ENCODE results near the gene MVB12B.

Gene MVB12B

DNA sequence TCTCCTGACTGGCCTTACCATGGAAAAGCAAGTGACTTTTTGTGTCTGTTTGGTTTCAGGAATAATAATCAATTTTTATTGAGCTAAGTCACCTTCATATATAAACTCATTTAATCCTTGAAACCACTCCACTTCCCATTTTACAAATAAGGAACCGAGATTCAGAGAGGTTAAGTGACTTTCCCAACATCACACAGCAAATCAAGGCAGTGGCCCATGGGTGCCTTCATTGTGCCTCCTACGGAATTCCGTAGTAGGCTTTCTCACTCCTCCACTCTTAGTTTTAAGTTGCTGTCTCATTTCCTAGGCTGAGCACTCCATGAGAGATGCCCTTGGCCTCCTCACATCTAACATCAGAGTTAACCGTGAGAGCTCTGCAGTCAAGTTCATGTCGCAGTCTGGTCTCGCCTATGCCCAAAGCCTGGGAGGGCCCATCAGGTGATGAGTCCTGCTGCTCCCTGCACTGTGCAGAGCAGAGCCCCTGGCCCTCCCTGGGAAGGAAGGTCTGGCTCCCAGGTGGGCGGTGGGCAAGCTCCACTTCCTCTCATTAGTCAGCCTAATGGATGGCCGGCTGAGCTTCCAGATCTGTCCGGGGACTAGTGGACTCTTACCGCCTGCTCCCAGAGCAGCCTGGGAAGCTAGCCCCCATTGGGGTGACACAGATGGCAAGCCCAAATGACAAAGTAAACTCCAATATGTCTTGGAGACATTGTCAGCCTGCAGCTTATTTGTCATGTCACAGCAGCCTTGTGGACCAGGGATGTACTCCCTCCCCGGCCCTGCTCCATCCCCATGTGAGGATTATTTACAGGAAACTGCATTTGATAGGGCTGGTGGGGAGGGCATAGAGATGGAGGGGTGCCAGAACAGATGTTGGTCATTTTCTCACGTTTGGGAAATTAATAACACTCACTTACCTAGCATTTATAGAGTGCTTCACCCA lies 123.4 kb downstream of the MVB12B start:
- peak in 7 of 42 donors; percentile 5 to 31 (median 18) for DNase-seq
- intact Hi-C loops (cut with DNase I): no loop called here

DNA sequence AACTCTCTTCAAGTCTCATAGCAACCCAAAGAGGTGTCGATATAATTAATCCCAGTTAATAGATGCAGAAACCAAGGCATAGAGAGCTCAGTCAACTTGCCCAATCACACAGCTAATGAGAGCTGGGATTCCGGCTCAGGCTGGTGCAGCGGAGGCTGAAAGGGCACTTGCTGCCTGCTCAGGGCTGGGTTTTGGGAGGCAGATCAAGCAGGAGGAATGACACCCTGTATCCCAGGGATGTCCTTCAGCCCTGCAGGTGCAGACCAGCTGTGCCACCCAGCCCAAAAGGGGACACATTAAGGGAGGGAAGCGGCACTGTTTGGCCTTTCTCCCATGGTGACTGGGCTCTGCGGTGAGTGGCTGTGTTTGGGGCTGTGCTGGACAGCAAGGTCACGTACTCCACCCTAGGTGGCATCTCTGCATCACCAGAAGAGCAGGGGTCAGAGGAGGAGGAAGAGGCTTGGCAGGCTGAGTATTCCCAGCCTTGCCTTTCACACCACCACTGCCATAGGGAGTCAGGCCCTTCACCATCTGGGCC lies 124.1 kb downstream of the MVB12B start:
- intact Hi-C loops (cut with DNase I): no loop called here
- DNase-seq: peak in 9 of 42 donors; percentile 23 to 58 (median 36)

DNA sequence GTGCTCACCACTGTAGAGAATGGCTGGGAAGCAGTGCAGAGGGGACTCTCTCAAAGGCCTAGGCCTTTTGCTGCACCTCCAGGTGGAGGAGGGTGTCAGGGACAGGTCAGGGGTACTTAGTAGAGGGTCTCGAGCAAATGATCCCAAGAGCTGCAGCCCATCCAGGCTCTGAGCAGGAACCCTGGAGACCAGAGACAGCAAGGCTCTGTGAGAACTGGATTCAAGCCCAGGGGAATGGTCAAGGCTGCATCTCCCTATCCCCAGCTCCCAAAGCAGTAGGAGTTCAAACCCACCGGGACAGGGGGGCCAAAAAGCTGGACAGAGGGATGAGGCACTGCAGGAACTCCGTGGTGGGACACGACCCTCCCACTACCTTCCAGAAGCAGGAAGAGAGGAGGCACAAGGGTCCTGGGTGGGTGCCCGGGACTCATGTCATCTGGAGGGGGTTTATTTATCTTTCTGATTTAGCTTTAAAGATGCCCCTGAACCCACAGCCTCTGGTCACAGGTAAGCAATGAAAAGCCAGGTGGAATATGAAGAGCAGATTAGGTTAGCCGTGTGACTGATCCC lies 124.8 kb downstream of the MVB12B start:
- DNase-seq: peak in 11 of 42 donors; percentile 2 to 37 (median 11)
- intact Hi-C loops (cut with DNase I): no loop called here

DNA sequence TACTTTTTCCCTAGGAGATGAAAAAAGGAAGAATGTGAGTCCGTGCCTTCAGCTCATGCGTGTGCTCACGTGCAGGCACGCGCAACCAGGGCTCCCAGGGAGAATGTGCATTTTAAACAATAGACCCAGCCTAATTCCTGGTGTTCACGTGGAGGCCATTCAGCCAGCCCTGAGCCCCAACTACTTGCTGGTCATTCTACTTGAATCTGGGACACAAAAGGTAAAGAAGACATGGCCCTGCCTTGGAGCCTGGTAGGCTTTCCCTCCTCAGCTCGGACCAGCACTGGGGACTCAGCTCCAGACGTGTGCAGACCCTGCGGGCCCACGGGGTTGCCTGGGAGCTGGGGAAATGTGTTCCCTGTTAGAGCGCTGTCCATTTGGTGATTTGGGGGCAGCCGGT lies 125.5 kb downstream of the MVB12B start:
- DNase-seq: peak in 10 of 42 donors; percentile 9 to 42 (median 22)
- intact Hi-C loops (cut with DNase I): no loop called here

DNA sequence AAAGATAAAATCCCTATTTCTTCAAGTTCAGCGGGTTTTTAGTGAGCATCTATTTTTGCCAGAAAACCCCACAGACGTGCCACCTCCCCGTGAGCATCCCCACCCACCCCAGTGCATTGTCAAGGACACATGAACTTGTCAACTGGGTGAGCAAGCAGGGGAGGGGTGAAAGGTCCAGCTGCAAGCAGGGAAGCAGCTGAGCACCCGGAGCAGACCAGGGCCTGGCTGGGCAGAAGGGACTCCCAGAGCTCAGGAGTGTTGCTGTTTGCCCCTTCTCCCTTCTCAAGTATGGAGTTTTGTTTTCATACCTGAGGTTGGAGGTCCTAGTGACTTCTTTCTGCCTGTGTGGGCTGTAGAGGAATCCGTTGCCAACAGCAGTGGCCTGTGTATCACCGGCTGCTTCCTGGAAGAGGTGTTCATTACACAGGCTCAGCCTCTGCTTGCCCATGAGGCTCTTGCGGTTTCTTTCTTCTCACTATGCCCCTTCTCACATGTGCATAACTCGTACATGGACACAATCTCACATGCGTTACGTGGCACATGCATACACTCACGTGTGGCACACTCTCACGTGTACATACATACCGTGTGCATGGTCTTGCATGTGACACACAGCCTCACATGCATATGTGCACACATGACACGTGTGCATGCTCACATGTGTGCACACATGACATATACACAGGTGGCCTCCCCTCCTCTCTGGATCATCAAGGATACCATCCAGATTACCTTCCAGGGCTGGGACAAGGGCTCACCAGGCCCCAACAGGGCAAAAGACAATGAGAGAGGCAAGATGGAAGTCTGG lies 126.7 kb downstream of the MVB12B start:
- intact Hi-C loops (cut with DNase I): no loop called here

DNA sequence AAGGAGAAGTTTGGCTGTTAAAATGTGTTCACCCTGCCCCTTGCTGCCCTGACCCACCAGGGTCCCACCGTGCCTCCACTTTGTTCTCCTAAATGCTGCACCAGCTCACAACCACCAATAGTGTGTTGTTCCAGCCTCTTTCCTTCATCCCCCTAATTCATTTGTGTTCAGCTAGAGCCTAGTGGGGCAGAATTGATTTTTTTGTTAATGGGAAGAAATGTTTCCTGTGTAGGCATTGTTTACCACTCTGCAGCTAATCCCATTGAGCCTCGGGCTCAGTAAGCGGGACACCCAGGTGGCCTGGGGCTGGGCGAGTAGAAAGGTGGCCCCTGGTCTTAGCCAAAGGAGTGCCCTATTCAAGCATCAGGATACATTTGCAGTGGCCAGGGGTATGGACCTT lies 127.6 kb downstream of the MVB12B start:
- DNase-seq: peak in 9 of 42 donors; percentile 5 to 32 (median 23)
- intact Hi-C loops (cut with DNase I): no loop called here

More for the DNA sequence above, 126.7 kb downstream of the MVB12B start:
- DNase-seq: peak in 10 of 42 donors; percentile 7 to 42 (median 18)

DNA sequence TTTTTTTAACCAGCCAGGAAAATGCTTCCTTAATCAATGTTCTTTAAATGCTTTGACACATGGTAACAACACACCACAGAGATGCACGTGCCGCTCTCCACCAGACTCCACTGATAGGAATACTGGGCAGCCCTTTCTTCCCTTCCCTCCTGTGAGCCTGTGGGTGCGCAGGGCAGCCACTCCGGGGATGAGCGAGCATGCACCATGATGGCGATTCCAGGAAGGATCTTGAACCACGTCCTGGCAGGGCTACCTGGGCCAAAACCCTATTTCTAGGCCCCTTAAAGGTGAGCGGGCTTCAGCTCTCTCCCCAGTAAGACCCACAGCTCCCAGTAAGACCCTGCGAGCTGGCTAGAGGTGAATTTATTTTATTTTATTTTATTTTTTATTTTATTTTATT lies 128.2 kb downstream of the MVB12B start:
- intact Hi-C loops (cut with DNase I): no loop called here

DNA sequence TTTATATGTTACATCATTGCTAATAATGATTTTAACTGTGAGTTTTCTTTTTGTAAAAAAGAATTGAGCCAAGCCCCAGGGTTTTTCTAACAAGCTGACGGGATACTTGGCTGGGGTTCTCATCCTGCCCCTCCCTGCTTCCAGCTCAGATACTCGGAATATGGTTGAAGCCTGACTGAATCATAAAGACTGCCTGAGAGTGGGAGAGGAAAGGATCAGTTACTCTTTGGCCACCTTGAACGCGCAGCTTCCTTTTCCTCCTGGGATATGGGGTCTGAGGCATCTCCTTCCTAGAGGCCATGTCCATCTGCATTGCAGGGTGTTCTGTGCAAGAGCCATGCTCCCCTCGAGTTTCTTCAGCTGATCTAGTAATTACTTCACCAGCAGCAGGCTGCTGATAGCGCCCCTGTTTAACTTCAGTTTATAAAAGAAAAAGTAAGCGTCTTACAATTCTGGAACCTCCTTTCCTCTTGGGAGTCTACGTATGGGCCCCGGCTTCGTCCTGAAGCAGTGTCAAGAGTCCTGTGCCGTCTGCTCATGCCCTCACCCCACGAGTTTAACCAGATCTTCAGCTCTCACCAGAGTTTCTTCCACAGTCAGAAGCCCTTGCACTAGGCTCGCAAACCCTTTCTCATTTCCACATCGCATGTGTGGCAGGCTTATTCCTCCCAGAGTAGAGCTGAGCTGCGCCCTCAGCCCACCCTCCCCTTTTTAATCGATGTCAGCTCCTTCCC lies 130.0 kb downstream of the MVB12B start:
- intact Hi-C loops (cut with DNase I): no loop called here
- DNase-seq: peak in 8 of 42 donors; percentile 8 to 39 (median 22)

More for the DNA sequence above, 128.2 kb downstream of the MVB12B start:
- peak in 9 of 42 donors; percentile 1 to 30 (median 10) for DNase-seq

DNA sequence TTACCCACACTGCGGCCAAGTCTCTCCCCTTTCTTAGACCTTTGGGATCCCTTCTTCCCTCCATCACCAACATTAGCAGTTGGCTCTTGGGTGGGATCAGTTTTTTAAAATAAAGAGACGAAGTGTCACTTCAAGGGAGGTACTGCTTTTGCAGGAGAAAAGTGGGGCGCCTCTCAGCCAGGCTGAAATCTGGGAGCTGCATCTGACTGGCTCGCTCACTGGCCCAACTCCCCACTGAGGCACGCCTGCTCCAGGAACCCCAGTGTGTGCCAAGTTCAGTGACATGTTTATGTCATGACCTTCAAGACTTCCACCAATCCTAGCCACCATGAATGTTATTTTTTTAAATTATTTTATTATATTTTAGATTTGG lies 130.5 kb downstream of the MVB12B start:
- DNase-seq: peak in 6 of 42 donors; percentile 7 to 37 (median 28)
- intact Hi-C loops (cut with DNase I): no loop called here

DNA sequence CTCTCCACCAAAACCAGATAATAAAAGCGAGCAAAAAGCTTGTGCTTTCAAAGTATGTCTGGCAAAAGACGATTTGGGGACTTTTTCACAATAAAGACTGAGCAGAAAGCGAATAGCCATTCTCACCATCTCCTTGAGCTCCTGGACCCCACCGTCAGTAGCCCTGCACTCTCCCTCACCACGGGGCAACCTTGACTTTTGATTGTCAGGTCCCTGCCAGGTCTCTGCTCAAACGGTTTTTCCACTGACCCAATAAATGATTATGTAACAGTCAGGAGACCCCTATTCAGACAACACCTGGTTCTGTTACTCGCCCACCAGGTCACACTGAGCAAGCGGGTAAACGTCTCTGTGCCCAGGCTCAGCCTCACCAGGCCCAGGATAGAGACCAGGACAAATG lies 131.3 kb downstream of the MVB12B start:
- DNase-seq: peak in 6 of 42 donors; percentile 3 to 29 (median 14)
- intact Hi-C loops (cut with DNase I): no loop called here

DNA sequence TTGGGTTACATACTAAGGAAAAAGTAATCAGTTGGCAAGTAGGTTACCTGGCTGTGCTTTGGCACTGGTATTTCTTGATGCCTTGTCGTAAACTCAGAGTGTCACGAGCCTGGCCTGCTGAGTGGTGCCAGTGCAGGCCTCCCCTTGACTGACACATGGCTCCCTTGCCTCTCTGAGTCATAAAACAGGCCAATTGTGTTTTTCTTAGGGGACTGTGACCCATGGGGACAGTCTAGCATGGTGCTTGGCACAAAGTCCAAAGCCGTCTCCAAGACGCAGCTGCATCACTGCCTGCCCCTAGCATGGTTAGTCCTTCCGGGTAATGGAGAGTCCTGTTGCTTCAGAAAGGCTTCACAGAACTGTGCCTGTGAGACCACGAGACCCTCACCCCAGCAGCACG lies 132.5 kb downstream of the MVB12B start:
- peak in 27 of 42 donors; percentile 9 to 82 (median 60) for DNase-seq
- intact Hi-C loops (cut with DNase I): no loop called here

DNA sequence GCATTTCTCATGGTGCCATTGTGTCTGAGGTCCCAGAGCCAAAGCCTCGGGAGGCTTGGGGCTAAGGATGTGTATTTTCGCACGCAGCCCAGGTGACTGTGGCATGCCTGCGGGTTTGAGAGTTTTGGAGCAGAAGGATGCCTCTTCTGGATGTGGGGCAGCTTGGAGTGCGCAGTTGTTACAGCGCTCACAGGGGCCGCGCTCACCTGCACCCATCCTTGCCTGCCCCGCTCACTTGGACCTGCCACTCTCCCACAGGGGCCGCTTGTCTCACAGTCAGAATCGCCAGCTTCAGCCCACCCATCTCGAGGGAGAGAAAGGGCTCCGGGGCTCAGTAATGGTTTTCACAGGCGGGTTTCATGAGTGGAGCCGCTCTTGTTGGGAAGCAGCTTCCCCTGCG lies 132.9 kb downstream of the MVB12B start:
- peak in 4 of 42 donors; percentile 9 to 26 (median 15) for DNase-seq
- intact Hi-C loops (cut with DNase I): no loop called here

DNA sequence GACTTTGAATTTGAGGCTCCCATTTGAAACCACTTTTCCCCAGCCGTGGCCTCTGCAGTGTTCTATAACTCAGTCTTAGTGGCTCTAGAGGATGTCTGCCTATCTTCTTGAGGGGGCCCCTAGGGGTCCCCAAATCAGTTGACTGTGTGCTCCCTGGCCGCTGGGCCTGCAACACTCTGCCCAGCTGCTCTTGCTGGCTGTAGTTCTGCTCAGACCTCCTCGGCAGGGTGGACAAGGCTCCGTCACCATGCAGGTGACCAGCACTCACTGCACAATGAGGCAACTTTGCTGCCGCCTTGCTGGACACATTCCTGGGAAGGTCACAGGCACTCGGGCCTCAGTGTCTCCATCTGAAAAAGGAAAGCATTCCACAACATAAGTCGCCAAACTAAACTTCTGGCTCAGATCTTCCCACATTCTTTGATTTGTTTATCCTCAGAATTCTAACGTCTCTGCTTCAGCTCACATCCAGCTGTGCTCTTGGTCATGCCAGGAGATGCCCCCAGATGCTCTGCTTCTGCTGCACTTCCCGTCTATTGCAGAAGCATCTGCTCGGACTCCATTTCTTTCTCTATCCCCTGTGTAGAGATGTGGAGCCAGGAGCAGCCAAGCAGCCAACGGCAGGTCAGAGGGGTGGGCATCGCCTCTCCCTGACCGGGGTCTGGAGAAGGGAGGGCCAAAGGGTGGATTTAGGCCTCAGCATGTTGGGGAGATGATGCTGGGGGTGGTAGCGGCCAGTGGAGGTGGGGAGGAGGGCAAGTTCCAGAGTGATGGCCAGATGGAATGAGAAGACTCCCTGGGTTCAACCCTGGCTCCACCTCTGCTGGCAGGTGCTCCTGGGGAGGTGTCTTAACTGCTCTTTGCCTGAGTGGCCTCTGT lies 133.6 kb downstream of the MVB12B start:
- intact Hi-C loops (cut with DNase I): no loop called here

DNA sequence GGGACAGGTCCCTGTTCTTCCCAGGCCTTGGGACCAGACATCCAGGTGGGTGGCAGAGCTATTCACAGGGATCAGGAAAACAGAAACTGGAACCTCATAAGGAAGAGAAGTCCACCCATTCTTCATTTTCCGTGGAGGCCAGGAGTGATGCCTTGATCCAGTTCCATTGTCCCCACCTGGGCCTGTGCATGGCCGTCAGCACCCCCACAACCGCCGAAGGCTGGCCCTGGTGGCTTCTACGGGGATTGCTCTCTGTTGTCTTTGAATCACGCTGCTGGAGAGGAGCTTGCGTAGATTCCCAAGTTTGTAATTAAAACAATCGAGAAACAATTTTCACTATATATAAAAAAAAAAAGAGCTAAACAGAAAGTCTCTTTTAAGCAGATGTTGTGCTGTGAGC lies 134.4 kb downstream of the MVB12B start:
- DNase-seq: peak in 11 of 42 donors; percentile 6 to 41 (median 15)
- intact Hi-C loops (cut with DNase I): no loop called here

More for the DNA sequence above, 133.6 kb downstream of the MVB12B start:
- DNase-seq: peak in 11 of 42 donors; percentile 2 to 29 (median 16)

DNA sequence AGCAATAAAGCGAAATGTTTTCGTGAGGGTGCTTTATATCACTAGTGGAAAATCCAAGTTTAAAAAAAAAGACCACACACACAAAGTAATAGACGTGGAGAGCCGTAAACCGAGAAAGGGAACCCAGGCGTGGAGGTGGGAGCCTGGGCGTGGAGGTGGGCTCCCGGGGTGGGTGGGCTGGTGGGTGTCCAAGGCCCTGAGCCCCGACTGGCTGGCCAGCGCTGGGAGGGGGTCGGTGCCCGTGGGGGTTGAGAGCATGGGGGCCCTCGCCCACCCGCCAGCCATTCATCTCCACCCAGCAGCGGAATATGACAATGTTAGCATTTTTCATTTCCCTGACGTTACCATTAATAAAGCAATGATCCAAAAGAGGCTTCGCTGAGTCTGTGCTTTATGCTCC lies 135.0 kb downstream of the MVB12B start:
- intact Hi-C loops (cut with DNase I): no loop called here
- DNase-seq: peak in 9 of 42 donors; percentile 5 to 45 (median 15)

DNA sequence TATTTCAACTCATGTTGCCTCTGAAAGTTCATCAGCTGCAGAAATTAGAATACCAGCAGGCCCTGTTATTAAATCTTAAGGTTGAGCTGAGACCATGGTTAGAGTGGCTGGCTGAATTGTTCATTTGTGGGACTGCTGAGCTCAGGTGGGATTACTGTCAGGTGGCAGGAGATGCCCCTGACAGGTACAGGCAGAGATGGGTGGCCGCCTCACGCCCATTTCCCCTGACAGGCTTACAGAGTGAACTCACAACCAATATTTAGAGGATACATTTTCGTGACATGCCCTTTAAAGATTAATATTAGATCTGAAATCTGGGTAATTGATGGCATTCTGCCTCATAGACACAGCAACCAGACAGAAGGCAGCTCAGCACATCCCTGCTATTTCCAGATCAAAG lies 136.0 kb downstream of the MVB12B start:
- DNase-seq: peak in 4 of 42 donors; percentile 3 to 41 (median 10)
- intact Hi-C loops (cut with DNase I): no loop called here

DNA sequence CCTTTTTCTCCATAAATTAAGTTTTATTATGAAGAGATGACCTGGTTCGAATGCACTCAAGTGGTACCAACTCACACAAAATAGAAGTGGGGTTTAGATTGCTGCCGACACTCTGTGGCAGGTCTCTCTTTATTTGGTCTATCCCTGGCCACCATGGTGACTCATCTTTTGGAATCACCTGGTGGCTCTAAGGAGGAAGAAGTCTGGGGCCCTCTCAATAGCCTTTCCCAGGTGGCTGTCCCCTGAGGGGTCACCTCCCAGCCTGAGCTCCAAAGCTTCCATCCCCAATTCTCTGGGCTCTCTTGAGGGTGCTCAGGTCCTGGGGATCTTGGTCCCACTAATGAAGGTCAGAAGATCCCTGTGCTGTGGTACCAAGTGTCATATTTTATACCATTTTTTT lies 136.8 kb downstream of the MVB12B start:
- DNase-seq: peak in 5 of 42 donors; percentile 6 to 16 (median 9)
- intact Hi-C loops (cut with DNase I): no loop called here
